UCSD-AML1 (cell line): ENCODE data around the gene COL20A1.

Experiments
- DNase-seq: peaks from one replicate; lab custom pipeline; 2025; ENCODE audit not compliant: unreplicated experiment; lab: John Stamatoyannopoulos, UW

The COL20A1 gene

DNA sequence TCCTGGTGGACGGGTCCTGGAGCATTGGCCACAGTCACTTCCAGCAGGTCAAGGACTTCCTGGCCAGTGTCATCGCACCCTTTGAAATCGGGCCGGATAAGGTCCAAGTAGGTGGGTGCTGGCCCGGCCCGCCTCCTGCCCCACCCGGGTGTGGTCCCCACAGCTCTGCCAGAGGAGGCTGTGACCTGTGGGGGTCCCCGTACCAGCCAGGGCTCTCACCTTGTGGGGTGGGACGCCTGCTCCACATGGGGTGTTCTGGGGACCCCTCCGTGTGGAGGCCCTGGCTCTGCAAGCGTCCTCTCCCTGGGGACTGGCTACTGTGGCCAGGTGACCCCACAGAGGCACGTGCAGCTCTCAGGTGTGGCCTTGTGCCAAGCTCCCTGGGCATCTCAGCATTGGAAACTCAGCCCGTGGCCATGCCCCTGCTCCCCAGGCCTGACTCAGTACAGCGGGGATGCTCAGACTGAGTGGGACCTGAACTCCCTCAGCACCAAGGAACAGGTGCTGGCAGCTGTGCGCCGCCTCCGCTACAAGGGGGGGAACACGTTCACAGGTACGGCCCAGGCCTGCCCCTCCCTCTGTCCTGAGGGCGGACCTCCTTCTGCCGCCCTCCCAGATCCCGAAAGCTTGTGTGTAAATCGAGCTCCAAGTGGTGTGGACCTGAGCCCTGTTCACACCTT is 14.7 kb downstream of the COL20A1 start:
- no peak for DNase-seq

DNA sequence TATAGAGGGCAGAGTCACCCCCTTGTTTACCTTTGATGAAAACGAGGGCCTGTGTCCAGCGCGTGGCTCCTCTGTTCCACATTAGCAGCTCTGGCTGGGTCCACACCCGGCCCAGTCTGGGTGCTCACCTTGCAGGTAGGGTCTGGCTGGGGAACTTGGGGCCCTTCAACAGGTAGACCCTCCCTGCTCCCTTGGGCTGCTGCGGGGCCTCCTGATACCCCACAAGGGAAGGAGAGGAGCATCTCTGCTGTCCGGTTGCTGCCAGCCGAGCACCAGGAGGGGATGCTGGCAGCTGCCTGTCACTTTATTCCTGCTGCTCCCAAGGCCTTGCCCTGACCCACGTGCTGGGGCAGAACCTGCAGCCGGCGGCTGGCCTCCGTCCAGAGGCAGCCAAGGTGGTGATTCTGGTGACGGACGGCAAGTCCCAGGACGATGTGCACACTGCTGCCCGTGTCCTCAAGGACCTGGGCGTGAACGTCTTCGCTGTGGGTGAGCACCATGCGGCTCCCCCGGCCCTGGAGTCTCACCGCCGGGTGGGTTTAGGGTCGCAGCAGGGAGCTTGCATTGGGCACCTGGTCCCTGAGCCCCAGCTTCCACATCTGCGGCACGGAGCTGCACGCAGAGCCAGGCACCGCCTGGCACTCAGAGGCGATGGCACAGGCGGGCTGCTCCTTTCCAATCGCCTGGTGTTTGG is 15.4 kb downstream of the COL20A1 start:
- DNase-seq = no peak

DNA sequence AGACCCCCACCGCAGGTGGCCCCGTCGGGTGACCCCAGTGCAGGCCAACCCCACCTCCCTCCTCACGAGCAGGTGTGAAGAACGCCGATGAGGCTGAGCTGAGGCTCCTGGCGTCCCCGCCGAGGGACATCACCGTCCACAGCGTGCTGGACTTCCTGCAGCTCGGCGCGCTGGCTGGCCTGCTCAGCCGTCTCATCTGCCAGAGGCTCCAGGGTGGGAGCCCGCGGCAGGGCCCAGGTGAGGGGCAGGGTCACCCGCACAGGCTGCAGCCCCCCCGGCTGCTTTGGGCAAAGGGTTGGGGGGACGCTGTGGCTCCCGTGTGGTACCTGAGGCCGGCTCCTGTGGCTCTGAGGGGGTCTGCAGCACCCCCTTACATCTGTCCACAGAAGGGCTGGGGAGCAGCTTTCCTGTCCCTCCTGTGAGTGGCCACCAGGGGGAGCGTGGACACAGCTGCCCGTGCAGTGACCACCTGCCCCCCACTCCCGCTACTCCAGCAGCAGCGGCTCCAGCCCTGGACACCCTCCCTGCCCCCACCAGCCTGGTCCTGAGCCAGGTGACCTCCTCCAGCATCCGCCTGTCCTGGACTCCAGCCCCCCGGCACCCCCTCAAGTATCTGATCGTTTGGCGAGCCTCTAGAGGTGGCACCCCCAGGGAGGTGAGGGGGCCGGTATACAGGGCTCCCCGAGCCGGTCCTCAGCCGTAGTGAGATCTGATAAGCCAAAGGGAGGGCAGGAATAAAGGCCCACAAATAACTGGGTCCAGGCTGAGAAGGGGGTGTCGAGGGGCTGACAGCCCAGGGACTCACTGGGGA is 16.5 kb downstream of the COL20A1 start:
- DNase-seq = peak; percentile 28

DNA sequence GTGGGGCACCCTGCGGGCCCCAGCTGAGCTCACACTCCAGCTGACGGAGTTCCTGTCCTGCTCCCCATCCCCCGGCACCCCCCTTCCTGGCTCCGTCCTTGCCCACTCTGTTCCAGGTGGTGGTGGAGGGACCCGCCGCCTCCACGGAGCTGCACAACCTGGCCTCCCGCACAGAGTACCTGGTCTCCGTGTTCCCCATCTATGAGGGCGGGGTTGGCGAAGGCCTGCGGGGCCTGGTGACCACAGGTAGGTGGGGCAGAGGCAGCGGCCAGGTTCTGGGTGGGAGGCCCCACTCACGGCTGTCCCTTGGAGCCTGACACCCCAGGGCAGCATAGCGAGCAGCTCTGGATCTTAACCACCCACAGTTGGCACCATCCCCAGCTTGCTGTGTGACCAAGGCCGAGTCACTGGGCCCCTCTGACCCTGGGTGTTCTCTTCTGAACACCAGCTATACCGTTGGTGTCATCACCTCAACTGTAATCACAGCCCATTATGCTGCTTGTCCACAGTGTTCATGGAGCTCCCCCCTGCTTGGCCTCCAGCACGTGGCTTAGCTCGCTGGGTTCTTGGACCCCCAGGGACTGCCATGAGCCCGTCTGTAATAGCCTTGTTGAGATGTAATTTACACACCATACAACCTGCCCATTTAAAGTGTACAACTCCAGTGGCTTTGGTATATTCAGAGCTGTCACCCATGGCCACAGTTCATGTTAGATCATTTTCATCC is 17.4 kb downstream of the COL20A1 start:
- DNase-seq = no peak

DNA sequence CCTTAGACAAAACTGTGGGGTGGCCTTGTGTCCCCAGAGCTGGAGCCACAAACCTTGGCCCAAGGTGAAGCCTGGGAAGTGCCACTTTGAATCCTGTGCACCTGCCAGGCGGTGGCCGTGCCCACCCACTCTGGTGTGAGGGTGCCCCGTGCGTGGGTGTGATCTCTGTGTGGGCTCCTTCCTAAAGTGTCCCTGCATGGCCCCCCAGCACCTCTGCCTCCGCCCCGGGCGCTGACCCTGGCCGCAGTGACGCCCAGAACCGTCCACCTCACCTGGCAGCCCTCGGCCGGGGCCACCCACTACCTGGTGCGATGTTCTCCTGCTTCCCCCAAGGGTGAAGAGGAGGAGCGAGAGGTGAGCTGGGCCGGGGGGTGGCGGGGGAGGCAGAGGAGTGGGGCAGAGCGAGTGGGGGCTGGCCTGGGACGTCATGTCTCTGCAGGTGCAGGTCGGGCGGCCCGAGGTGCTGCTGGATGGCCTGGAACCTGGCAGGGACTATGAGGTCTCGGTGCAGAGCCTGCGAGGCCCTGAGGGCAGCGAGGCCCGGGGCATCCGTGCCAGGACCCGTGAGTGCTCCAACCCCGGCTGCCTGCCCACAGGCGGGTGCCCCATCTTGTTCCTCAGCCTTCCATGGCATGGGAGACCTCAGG is 18.3 kb downstream of the COL20A1 start:
- DNase-seq = no peak

DNA sequence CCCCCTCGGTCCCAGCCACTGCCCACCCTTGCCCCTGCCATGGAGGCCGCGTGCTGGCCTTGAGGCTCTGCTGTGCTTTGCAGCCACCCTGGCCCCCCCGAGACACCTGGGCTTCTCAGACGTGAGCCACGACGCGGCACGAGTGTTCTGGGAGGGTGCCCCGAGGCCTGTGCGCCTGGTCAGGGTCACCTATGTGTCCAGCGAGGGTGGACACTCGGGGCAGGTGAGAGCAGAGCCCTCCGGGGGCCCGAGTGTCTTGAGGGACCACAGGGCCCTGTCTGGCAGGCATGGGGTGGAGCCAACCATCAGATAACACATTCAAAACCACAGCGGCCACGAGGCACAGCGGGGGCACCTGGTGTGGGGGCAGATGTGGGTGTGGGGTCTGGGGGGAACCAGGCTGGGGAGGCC is 18.9 kb downstream of the COL20A1 start:
- DNase-seq = no peak

DNA sequence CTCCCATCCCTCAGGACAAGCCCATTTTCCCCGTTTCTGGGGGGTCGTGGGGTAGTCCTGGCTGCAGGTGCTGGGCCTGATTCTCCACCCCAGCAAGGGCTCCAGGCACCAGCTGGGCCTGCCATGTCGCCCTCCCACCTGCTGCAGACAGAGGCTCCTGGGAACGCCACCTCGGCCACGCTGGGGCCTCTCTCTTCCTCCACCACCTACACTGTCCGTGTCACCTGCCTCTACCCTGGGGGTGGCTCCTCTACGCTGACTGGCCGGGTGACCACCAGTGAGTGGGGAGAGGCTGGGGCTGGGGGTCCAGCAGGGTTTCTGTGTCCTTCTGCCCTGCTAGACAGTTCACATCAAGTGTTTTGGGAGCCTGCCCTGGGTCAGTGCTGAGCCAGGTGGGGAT is 19.3 kb downstream of the COL20A1 start:
- DNase-seq = no peak

DNA sequence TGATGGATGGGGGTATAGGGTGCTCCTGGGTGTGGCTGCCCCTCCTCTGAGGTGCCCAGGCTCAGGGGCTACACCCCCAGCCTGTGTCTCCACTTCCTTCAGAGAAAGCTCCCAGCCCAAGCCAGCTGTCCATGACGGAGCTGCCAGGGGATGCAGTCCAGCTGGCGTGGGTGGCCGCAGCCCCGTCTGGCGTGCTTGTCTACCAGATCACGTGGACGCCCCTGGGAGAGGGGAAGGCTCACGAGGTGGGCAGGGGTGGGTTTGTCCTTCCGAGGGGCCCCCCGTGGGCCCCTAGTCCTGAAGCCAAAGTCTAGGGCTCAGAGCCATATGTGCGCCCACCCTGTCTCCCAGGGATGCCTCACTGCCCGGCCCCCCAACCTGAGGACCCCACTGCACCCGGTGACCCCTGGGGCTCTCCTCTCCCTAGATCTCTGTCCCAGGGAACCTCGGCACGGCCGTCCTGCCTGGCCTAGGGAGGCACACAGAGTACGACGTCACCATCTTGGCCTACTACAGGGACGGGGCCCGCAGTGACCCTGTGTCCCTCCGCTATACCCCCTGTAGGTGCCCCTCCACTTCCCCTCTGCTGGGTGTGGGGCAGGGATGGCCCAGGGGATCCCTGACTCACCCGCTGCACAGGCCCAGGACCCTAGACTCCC is 19.8 kb downstream of the COL20A1 start:
- no peak for DNase-seq

DNA sequence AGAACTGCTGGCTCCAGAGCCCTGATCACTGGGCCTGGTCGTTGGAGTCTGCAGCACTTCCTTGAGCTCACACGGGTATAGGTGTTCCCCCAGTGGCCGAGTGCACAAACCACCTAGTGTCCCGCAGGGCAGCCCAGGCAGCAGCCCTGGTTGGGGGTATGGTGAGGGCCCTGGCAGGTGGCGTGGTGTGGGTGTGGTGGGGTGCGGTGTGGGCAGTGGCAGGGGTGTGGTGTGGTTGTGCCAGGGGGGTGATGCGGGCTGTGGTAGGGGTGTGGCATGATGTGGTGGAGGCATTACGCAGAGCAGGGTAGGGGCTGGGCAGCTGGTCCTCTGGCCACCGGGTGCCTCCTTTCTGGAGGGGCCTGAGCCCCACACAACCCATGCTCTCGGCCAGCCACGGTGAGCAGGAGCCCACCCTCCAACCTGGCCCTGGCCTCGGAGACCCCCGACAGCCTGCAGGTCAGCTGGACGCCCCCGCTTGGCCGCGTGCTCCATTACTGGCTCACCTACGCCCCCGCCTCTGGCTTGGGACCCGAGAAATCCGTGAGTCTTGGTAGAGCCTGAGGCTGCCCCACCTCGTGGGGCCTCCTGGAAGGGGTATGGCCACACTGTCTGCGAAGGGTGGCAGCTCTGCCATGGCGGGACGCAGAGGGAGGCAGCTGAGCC is 20.5 kb downstream of the COL20A1 start:
- no peak for DNase-seq

DNA sequence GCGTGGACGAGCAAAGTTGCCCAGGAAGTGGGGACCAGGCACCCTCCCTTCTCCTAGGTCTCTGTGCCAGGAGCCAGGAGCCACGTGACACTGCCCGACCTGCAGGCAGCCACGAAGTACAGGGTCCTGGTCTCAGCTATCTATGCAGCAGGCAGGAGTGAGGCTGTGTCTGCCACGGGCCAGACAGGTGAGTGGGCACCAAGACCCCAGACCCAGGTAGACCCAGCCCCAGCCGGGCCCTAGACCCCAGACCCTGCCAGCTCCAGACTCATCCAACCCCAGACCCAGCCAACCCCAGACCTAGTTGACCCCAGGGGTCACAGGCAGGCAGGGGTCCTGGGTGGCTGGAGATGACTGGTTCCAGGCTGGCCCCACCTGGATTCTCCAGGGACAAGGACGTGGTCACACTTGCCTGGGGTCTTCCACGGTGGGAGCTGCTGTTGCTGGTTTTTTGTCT is 21.1 kb downstream of the COL20A1 start:
- no peak for DNase-seq

DNA sequence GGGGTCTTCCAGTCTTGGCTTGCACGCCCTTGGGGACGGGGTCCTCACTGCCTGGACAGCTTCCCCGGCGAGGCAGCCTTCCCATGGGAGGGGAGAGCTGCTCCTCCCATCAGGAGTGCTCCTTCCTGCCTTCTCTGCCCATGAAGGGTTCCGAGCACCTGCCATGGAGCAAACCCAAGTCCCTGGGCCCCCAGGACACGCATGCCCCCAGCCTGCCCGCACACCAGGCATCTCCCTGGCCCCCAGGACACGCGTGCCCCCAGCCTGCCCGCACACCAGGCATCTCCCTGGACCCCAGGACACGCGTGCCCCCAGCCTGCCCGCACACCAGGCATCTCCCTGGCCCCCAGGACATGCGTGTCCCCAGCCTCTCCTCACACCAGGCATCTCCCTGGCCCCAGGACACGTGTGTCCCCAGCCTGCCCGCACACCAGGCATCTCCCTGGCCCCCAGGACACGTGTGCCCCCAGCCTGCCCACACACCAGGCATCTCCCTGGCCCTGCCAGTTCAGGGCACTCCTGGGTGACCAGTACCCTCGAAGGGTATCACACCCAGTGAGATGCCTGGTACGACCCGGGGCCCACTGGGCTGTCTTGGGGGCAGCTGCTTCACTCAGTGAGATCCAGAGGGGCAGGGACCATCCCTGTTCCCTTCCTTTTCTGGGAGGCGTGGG is 21.7 kb downstream of the COL20A1 start:
- no peak for DNase-seq

DNA sequence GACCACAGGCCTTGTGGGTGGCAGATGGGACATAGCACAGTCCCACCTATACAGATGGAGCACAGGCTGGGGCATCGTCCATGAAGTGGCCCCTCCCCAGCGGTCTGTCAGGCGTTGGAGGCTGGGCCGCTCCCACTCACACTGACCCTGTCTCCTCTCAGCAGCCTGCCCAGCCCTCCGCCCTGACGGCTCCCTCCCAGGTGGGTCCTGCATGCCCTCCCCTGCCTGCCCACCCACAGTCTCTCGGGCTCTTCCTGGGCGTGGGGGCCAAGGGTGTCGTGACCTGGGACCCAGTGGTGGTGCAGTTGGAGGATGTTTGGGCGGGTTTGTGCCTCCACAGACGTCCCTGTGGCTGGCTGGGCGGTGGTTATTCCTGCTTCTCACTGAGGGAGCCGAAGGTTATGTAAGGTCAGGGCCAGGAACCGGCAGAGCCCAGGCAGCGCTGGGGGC is 22.3 kb downstream of the COL20A1 start:
- DNase-seq = no peak

DNA sequence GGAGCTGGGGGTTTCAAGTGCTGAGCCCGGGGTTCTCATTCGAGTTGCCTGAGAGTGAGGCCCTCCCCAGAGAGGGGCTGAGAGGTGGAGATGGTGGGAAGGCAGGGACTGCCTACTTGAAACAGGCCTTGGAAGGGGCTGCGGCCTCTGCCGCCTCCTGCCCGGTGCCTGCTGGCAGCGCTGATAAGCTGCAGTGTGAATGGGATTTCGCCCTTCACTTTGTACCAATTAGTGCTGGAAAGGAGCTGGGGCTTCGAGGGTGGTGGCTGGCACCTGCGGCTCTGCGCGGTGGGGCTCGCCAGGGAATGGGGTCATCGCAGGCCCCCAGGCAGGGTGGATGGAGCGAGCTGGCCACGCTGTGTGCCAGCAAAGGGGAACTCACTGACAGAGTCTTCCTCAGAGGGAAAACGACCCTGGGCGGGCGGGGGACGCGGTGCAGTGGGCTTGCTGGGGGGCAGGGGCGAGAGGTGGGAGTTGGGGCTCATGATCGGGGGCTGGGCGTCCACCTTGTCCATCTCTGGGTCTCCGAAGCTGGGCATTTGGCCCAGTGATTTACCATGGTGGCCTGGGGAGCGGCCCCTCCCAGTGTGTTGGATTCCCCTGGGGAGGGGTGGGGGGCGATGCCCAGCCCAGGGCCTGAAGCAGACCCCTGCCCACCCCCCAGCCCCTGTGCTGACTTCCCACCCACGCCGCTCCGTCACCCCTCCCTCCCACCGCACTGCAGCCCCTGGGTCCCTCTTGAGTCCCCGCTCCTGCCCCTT is 22.9 kb downstream of the COL20A1 start:
- no peak for DNase-seq

DNA sequence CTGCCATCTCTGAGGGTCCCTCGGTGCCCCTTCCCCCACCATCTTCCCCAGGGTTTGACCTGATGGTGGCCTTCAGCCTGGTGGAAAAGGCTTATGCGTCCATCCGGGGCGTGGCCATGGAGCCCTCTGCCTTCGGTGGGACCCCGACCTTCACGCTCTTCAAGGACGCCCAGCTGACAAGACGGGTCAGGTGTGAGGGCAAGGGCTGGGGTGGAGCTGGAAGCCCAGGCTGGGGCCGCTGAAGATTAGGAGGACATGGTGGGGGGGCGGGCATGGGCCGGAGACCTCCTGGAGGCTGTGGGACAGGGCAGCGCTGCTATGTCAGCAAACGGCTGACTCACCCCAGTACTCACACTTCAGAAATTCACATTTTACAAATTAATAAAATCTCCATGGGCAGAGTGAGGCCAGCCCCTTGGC is 23.5 kb downstream of the COL20A1 start:
- DNase-seq = no peak

DNA sequence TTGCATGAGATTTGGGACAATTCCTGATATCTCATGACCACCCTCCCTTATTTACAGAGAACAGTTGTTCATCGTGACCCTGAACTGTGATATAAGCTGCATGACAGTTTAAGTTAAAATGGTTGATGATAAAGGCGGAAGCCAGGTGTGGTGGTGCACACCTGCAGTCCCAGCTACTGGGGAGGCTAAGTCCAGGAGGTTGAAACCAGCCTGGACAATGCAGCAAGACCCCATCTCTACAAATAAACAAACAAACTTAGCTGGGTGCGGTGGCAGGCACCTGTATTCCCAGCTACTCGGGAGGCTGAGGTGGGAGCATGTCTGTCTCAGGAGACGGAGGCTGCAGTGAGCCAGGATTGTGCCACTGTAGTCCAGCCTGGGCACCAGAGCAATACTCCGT is 24.1 kb downstream of the COL20A1 start:
- no peak for DNase-seq

DNA sequence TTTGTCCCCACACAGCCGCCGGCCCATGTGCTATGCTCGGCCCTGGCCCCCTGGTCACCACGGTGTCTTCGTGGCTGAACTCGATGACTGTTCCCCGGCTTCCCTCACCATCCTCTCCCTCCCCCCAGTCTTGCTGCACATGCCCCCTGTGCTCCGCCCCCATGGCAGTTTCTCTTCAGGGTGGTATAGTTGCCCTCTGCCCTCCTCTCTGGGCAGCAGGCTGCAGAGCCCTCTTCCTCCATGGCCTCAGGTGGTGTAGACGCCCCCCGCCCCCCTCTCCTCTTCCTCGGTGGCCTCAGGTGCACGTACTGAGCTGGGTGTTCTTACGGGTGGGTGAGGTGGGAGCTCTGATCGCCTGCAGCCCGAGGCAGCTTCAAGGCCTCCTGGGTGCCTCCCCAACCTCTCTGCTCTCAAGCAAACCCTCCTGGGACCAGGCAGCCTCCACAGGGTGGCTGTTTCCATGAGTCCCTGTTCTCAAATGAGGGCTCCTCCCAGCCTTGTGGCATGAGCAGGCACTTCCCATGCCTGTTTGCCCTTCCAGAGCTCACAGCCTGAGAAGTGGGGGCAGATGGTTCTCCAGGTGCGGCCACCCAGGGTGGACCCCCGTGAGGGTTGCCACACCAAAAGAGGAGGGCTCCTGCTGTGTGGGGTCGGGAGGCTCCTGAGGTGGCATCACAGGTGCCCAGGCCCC is 24.8 kb downstream of the COL20A1 start:
- no peak for DNase-seq

DNA sequence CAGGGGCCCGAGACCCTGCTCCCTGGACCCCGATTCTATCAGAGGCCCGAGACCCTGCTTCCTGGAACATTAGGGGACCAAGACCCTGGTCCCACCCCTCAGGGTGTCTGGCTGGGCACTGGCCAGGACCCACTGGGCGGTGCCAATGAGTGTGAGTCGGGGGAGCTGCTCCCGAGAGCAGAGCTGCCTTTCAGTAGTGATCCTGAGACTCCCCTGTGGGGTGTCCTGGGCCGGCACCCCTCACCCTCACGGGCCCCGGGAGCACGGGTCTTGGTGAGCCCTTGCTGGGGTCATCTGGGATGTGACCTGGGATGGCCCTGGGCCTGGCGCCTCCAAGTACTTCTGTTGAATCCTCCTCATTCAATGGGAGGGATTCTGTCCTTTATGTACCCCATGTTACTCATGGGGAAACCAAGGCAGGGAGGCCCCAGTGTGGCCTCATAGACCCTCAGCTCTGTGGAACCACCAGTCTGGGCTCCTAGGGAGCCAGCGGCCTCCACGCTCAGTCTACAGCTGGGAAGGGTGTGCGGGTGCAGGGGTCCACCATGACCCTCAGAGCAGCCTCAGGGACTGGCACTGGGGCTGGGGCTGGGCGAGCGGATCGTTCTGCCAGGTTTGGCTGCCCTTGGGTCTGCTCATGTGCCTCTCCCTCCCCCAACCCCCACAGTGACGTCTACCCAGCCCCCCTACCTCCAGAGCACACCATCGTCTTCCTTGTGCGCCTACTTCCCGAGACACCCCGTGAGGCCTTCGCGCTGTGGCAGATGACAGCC is 25.6 kb downstream of the COL20A1 start:
- no peak for DNase-seq
